D341Med (cell line): ENCODE data around the gene CDH13.

Experiments used
- DNase-seq: peaks from one replicate; pipeline ENCODE4 v3.0.0; 2012; ENCODE audit warnings: low spot score

The CDH13 gene

GRCh38 chr16:83187405-83187804 is 560.6 kb downstream of the CDH13 start:
- no peak for DNase-seq

- no peak for DNase-seq
These were observed 570.0 kb downstream of the CDH13 start for GRCh38 chr16:83196796-83197195.

GRCh38 chr16:83197450-83197849 is 570.7 kb downstream of the CDH13 start:
- no peak for DNase-seq

DNA sequence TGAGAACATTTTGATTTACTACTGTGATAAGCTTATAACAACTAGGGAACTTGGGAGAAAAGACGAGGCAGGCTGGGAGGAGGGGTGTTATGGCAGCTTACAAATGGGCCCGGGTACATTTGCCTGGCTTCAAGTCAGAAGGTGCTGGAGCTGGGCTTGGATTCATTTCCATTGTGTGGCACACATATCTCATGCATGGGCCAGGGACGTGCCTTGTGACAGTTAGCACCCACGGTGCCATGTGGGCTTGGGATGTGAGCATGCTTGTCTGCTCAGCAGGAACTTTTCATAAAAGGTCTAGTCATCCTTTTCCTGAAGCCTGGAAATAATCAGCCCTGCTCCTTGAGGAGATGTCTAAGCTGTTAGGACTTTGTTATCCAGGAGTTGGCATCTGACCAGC is 572.2 kb downstream of the CDH13 start:
- DNase-seq = no peak

GRCh38 chr16:83200005-83200779 is 573.4 kb downstream of the CDH13 start:
- DNase-seq = no peak

- DNase-seq = no peak
These were observed 575.0 kb downstream of the CDH13 start for GRCh38 chr16:83201748-83202147.

DNA sequence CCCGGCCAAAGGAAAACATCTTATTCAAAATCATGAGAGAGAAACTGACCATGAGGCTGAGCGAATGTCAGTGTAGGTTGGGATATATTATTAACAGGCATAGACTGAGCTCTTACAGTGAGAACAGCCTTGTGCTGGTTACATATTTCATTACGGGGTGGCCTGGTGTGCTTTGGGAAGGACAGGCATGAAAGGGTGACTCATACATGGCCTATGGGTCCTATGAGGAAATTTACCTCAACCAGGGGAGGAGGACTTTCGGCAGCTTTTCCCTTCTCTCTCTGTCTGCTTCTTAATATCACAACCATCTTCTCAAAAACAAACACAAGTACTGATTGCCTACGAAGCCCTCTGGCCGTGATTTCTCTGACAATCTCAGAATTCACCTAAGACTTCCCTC is 579.1 kb downstream of the CDH13 start:
- DNase-seq = no peak

- no peak for DNase-seq
These were observed 579.7 kb downstream of the CDH13 start for GRCh38 chr16:83206426-83206825.

DNA sequence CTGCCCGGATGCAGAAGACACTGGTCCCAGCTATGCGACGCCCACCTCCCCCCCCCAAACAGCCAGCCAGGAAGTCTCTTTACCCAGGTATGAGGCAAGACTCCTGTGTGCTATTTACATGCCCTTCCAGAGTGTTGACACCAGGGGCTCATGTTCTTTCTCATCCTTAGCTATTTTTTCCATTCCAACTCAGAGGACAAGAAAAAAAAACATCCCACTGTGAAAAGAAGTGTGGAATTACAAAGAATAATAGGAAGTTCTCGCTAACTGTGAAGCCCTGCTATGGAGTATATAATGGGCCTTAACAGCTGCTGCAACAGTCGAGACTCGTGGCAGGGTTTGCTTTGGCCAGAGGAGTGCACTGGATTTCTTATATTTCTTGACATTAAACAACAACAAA is 584.9 kb downstream of the CDH13 start:
- DNase-seq = no peak

- DNase-seq = no peak
These were observed 585.6 kb downstream of the CDH13 start for GRCh38 chr16:83212301-83212841.

GRCh38 chr16:83214671-83215070 is 587.9 kb downstream of the CDH13 start:
- no peak for DNase-seq

DNA sequence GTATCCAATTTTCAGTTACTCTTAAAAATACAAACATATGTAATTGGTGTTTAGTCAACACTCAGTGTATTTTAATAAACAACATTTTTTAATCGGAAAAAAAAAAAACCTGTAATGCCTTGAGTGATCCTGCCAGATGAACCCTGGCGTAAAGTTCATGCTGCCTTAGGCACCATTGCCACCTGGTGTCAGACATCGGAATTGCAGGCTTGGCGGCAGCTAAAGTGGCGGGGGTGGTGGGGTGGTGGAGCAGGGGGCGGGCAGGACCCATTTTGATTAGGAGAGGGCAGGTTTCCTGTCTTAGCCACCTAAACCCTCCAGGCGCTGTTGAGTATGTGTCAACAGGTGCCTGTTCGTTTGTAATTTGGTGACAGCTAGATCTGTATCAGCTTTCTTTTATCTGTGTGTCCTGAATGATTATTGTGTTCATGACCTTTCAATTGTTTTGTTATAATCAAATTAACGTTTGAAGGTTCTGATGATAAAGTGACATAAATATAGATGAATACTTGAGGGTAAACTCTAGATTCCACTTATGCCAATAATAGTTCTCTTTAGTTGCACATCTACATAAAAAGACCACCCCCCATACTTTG is 588.7 kb downstream of the CDH13 start:
- DNase-seq = peak; percentile 41

DNA sequence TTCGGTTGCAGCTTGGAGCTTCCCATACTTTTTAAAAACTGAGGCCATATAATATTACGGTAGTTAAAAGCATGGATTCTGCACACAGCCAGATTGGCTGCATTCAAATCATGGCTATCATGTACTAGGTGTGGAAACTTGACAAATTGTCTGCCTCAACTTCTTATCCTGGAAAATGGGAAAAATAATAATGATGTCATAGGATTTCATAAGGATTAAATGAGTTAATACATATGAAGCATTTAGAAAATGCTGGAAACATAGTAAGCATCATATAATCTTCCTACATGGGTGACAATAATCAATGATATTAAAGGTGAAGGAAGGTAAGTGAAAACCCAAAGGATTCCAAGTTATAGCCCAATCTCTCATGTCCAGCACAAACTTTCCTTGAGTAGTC is 592.5 kb downstream of the CDH13 start:
- DNase-seq = no peak

GRCh38 chr16:83220066-83220465 is 593.3 kb downstream of the CDH13 start:
- no peak for DNase-seq

DNA sequence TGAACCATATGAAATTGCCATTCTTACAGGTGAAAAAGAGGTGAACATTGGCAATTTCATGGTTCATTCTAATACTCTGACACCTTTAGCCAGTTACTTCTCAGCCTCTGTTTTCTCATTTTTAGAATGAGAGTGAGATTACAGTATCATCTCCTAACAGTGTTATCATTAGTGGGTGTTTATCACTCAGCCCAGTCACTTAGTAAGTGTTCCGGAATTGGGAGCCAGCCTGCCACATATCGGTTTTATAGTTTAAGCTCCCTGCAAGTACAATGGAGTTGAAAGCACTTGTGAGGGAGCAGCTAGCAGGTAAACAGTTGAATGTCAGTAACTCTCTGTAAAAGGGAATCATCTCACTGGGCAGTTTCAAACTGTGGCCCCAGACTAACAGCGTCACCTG is 597.9 kb downstream of the CDH13 start:
- no peak for DNase-seq

DNA sequence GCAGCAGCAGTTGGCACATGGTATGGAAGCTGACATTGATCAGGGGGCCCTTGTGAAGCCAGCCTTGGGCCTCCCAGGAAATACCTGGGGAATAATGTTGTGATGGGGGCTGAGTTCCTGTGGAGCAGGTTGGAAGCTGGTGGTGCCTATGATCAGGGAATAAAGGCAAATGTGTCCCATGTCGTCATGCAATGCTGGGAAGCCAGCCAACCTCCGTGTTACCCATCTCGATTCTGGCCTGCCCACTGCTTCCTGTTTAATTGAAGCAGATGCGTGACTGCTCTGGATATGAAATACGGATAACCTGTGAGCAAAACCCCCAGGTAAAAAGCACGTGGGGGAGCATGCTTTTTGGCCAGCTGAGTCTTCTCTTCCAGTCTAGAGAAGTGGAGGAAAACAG is 600.6 kb downstream of the CDH13 start:
- no peak for DNase-seq

- no peak for DNase-seq
These were observed 605.0 kb downstream of the CDH13 start for GRCh38 chr16:83231729-83232128.

DNA sequence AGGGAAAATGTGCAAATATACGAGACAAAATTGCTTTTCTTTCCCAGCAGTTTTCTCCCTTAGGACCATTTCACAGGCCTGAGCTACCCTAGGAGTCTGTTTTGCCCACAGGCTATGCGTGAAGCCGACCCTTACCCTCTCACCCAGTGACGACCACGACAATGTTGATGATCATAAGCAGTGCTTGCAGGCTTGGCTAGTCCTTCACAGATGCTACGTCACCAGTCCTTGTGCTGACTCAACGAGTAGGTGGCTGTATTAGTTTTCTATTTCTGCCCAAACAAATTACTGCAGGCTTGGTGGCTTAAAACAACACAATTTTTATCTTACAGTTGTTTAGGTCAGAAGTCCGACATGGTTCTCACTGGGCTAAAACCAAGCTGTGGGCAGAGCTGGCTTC is 606.4 kb downstream of the CDH13 start:
- no peak for DNase-seq

DNA sequence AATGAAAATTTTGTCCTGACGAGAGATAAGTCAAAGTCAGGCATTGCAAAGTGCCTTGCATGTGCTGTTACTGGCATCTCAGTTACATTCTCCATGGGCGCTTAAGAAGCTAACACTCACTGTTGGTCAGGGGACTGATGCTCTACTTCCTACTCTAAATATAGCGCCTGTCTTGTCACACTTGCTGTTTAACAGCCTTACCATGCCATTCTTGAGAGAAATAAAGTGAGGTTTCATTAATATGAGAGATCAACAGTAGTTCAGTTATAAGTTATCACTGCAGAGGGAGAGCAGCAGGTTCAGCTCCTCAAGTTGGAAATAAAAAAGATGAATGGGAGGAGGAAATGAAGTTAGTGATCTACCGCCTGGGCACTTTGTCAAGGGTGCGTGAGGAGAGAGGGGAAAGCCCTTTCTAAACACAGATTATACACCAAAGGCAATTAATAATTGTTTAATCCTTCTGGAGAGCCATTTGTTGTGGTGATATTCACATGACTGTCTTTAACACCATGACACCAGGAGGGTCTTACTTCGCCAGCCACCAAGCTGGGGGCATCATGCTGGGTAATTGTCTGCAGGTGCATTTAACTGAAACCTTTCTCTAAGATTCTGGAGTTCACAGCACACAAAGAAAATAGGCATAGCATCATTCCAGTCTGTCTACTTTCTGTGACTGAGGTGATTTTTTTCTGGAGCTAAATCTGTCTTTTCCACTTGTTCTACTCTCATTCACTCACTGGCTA is 612.4 kb downstream of the CDH13 start:
- DNase-seq = no peak

DNA sequence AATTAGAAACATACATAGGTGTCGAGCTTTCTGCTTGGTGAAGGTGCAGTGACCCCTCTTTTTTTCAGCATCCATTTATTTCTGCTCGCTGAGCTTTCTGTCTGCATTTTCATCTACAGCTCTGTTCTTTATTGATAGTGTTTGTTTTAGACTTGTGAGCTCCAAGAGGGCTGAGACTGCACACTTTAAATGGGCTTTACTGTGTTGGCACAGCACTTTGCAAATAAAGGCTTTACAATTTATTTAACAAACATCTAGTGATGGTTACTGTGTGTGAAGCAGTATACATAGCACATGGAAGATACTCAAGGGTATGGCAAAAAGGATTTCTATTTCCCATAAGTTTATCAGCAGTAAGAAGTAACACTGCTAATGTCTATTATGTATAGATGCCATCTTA is 617.3 kb downstream of the CDH13 start:
- DNase-seq = no peak

GRCh38 chr16:83245061-83245460 is 618.3 kb downstream of the CDH13 start:
- DNase-seq = no peak

DNA sequence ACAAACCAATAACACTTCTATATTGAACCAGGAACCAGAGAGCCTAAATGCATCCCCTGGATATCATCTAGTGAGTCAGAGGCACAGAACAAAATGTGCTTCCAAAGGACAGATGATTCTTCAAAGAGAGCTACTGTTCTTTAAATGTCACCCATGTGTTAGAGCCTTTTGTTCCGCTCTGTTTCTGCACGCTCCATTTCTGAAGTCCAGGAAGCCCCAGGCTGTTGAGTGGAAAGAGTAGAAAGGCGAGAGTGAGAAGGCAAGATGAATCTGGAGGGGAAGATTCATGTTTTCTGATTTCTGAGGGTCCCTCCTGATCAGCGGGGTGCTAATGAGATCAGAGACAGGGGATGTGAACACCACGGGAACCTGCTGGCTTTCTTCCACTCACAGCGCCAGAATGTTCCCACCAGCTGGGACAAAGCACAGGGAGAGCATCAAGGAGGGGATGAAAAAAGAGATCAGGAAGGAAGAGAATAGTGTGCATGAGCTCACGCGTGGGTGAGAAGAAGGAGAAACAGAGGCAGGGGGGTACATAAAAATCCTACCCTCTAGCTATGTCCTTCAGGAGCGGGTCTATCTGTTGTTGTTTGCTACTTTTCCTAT is 621.1 kb downstream of the CDH13 start:
- DNase-seq = no peak
